GM23248 (cell line): Measurements from ENCODE around the gene RALGAPB. TPM values are rescaled to one million over a fixed set of nuclear protein-coding genes. Genes with fewer than 3 reads are reported as not detected.

Source experiments
- DNase-seq: peaks from one replicate; pipeline ENCODE4 v3.0.0-alpha.2; 2015
- H2AFZ ChIP-seq: fragments of 200-600 bp; sonication (generic); 2 replicates; pipeline ENCODE4 v1.6.1; 2016; ENCODE audit warnings: antibody characterized with exemption
- H3F3A ChIP-seq: fragments of 200-600 bp; sonication (generic); 2 replicates; pipeline ENCODE4 v1.6.1; 2016; ENCODE audit warnings: mild to moderate bottlenecking, antibody characterized with exemption, mixed run types; ENCODE audit not compliant: insufficient read depth
- H3K27ac ChIP-seq: fragments of 200-600 bp; sonication (generic); 2 replicates; pipeline ENCODE4 v1.5.1; 2016; ENCODE audit warnings: mild to moderate bottlenecking
- H3K27me3 ChIP-seq: fragments of 200-600 bp; sonication (generic); replicated peaks from 2 replicates; pipeline ENCODE4 v1.6.1; 2016; ENCODE audit warnings: mild to moderate bottlenecking; ENCODE audit not compliant: insufficient read depth
- H3K36me3 ChIP-seq: fragments of 200-600 bp; sonication (generic); 2 replicates; pipeline ENCODE4 v1.6.1; 2016; ENCODE audit warnings: low read depth, mild to moderate bottlenecking
- H3K4me1 ChIP-seq: fragments of 200-600 bp; sonication (generic); 2 replicates; pipeline ENCODE4 v1.6.1; 2016; ENCODE audit warnings: mild to moderate bottlenecking; ENCODE audit not compliant: insufficient read depth
- H3K4me2 ChIP-seq: fragments of 200-600 bp; sonication (generic); one replicate; pipeline ENCODE4 v1.6.1; 2016; ENCODE audit warnings: mild to moderate bottlenecking; ENCODE audit not compliant: unreplicated experiment
- H3K4me3 ChIP-seq: fragments of 200-600 bp; sonication (generic); 2 replicates; pipeline ENCODE4 v1.5.1; 2016; ENCODE audit warnings: mild to moderate bottlenecking
- H3K79me2 ChIP-seq: fragments of 200-600 bp; sonication (generic); 2 replicates; pipeline ENCODE4 v1.6.1; 2016; ENCODE audit warnings: mild to moderate bottlenecking; ENCODE audit not compliant: insufficient read depth
- H3K9ac ChIP-seq: fragments of 200-600 bp; sonication (generic); 2 replicates; pipeline ENCODE4 v1.6.1; 2016; ENCODE audit warnings: mild to moderate bottlenecking
- H3K9me2 ChIP-seq: fragments of 200-600 bp; sonication (generic); 2 replicates; pipeline ENCODE4 v1.6.1; 2016; ENCODE audit warnings: mixed run types, mild to moderate bottlenecking, moderate library complexity; ENCODE audit not compliant: insufficient read depth
- H3K9me3 ChIP-seq: fragments of 200-600 bp; sonication (generic); one replicate; pipeline ENCODE4 v1.6.1; 2017; ENCODE audit warnings: low read depth
- H4K20me1 ChIP-seq: fragments of 200-600 bp; sonication (generic); 2 replicates; pipeline ENCODE4 v1.6.0; 2016; ENCODE audit not compliant: insufficient read depth
- EZH2 ChIP-seq: fragments of 200-600 bp; sonication (generic); IDR thresholded peaks from 2 replicates; pipeline ENCODE4 v1.6.1; 2018; ENCODE audit warnings: antibody characterized with exemption, mild to moderate bottlenecking; ENCODE audit not compliant: insufficient read depth, poor library complexity, severe bottlenecking
- EZH2phosphoT487 ChIP-seq: fragments of 200-600 bp; sonication (generic); IDR thresholded peaks from 2 replicates; pipeline ENCODE4 v1.6.1; 2018; ENCODE audit warnings: antibody characterized with exemption, moderate library complexity, mild to moderate bottlenecking, low read depth; ENCODE audit not compliant: insufficient read depth
- WGBS, 2 experiments: methylation state at CpG; one replicate each; pipeline ENCODE4 v1.1.6; 2015 to 2017; ENCODE audit warnings: low lambda C conversion rate in 2 of 2, low coverage in 1 of 2; ENCODE audit errors: missing lambda C conversion rate in 2 of 2; 5-methylcytosine and 5-hydroxymethylcytosine counted together
- in situ Hi-C: fragments of 300-500 bp; cut with MboI; formaldehyde crosslinking; loops from 2 replicates; pipeline ENCODE4 v1.15.0; 2020
- polyA plus RNA-seq: library from polyadenylated mRNA; unstranded; fragments of >200 nt; fragmentation: Nextera tagmentation; extraction: Ambion mirVana; gene quantifications from 2 replicates; pipeline ENCODE4 v1.2.1, GENCODE V29; 2016
- total RNA-seq: library from RNA; depleted of rRNA; stranded (reverse); fragments of >200 nt; shearing (Covaris generic); gene quantifications from 2 replicates; pipeline ENCODE4 v1.2.3, GENCODE V29; 2014

Gene RALGAPB
- total and polyA plus RNA-seq, 2 experiments from 2014 or later, result 9.8 to 20.2 TPM

DNA sequence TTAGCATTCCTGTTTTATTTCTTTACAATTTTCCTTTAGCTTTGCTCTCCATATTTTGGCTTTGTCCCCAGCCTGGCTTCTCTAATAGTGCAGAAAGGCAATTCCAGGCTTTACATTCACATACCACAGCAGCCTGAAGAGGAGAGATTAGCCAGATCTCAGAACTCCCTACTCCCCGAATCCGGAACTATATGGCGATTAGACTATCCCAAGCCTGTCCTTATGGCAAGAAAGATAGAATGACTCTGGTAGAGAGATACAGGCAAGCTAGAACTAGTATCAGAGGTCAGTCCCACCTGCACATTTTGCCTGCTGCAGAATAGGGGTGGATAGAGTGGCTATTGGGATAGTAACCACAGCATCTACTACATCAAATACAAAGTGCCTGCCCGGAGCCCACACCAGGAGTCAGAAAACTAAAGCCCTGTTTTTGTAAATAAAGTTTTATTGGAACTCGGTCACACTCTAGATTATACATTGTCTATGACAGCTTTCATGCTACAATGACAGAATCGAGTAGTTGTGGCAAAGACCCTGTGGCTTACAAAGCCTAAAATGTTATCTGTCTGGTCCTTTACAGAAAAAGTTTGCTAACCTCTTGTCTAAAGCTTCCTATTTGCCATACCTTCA lies 91.3 kb downstream of the RALGAPB start:
- Histone ChIP-seq H3K4me2 (no peak overlapping the region), H3K36me3 (peaks cover 40% of the 10 kb centered on the region), H3K27me3 (no peaks in the 10 kb centered on the region), H3K79me2 (no peaks in the 10 kb centered on the region), H3K9ac (no peak overlapping the region), H3K4me1 (peaks cover 9% of the 10 kb centered on the region), H3K4me3 (no peak overlapping the region), H2AFZ (no peak overlapping the region), H3K27ac (no peak overlapping the region), H3K9me2 (no peaks in the 10 kb centered on the region), H4K20me1 (no peaks in the 10 kb centered on the region), H3K9me3 (no peaks in the 10 kb centered on the region), H3F3A (0 out of 2 replicates have a peak, but pooled peaks cover 7% of the 10 kb centered on the region)
- in situ Hi-C loops, result no loop called here
- WGBS, 2 experiments, result 97% methylated on average over 6 of the region's 6 CpGs
- DNase-seq, result no peak
- TF ChIP-seq EZH2phosphoT487, result no peak
- no peak for TF ChIP-seq EZH2

DNA sequence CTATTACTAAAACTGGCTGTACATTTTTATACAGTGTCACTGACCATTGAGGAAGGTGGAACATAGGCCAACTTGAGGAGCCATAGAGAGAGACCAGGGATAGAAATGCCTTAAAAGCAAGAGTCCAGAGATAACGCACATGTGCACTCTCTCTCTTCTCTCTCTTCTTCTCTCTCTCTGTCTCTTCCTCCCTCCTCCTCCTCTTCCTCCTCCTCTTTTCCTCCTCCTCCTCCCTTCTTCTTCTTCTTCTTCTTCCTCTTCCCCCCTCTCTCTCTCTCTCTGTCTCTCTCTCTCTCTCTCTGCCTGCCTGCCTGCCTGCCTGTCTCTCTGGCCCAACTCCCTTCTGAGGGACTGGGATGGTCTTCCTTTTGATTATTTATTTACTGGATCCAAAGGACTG lies 92.0 kb downstream of the RALGAPB start:
- in situ Hi-C loops, result no loop called here
- H3K4me2 ChIP-seq, result no peak overlapping the region
- DNase-seq, result no peak
- no peaks in the 10 kb centered on the region for H3K9me2 ChIP-seq
- no peaks in the 10 kb centered on the region for H3K9me3 ChIP-seq
- peaks cover 32% of the 10 kb centered on the region for H3K36me3 ChIP-seq
- TF ChIP-seq EZH2phosphoT487, result no peak
- TF ChIP-seq EZH2, result no peak
- H2AFZ ChIP-seq, result no peak overlapping the region
- H3K27ac ChIP-seq, result no peak overlapping the region
- no peaks in the 10 kb centered on the region for H3K79me2 ChIP-seq
- no peaks in the 10 kb centered on the region for H3K27me3 ChIP-seq
- 97 to 100% methylated on average over 1 of the region's 1 CpG for WGBS, 2 experiments
- H3F3A ChIP-seq, result 0 out of 2 replicates have a peak, but pooled peaks cover 2% of the 10 kb centered on the region
- peaks cover 3% of the 10 kb centered on the region for H3K4me1 ChIP-seq
- H3K4me3 ChIP-seq, result no peak overlapping the region
- no peaks in the 10 kb centered on the region for H4K20me1 ChIP-seq
- no peak overlapping the region for H3K9ac ChIP-seq

DNA sequence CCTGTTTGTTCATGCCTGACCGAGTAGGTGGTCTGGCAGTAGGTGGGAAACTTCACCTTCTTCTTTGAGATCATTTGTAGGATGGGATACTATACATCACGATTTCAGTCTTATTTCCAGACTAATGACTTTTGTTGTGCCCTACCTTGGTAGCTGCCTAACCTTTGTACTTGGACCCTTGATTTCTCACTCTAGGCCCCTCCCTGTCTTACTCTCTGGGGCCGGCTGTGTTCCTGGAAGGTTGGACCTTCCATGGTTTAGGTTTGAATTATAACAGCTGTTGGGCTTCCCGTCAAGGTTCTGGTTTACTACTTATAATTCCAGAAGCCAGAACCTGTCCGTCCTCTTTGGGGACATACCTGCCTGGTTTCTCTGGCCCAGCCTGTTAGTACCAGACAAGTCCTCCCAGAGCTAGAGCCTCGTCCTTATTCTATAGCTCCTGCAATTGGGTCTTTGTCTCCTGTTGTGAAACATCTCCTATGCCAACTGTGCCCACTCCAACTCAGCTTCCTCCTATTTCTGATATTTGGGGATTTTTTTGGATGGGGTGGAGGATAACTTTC lies 93.5 kb downstream of the RALGAPB start:
- no peak for DNase-seq
- Histone ChIP-seq H3K27ac (no peak overlapping the region), H3K36me3 (peaks cover 43% of the 10 kb centered on the region), H3K27me3 (no peaks in the 10 kb centered on the region), H3K79me2 (no peaks in the 10 kb centered on the region), H3K9me3 (no peaks in the 10 kb centered on the region), H3K4me2 (no peak overlapping the region), H4K20me1 (no peaks in the 10 kb centered on the region), H2AFZ (no peak overlapping the region), H3K9ac (no peak overlapping the region), H3K4me3 (no peak overlapping the region), H3F3A (no peaks in the 10 kb centered on the region), H3K4me1 (no peaks in the 10 kb centered on the region), H3K9me2 (no peaks in the 10 kb centered on the region)
- WGBS, 2 experiments, result 89 to 91% methylated on average over 6 of the region's 6 CpGs
- no peak for TF ChIP-seq EZH2phosphoT487
- TF ChIP-seq EZH2, result no peak
- in situ Hi-C loops, result no loop called here

DNA sequence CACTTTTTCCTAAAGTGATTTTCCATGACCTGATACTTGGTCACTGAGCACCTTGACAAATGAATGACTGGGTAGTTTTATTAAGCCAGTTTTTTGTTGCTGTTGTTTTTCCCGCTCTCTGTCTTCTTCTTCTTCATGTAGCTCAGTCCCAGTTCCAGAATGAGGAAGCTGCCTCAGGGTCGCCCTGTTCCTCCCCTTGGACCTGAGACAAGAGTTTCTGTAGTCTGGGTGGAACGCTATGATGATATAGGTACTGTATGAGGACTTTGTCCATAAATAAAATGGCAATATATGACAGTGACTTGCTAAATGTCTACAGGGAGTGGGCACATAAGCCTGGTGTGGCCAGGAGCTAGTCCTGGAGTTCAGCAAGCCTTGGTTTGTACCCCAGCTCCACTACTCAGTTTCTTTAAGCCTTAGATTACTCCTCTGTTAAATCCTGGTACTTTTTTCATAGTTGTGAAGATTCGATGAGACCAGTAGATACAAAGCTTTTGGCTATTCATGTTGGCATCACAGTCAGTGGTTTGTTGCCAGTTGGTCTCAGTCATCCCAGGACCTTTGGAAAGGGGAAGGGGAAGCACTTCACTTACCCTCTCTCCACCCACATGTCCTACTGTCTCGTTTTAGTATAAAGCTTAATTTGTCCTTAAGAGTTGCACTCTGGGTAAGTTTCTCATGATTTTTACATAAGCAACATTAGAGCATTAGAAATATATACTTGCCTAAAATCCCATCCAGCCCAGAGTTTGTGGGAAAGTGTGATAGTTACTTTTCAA lies 97.3 kb downstream of the RALGAPB start:
- H3K27me3 ChIP-seq, result no peaks in the 10 kb centered on the region
- DNase-seq, result no peak
- peaks cover 65% of the 10 kb centered on the region for H3K36me3 ChIP-seq
- no peaks in the 10 kb centered on the region for H3K9me2 ChIP-seq
- no peak overlapping the region for H2AFZ ChIP-seq
- no peaks in the 10 kb centered on the region for H3K4me1 ChIP-seq
- no peak overlapping the region for H3K9ac ChIP-seq
- no peaks in the 10 kb centered on the region for H4K20me1 ChIP-seq
- in situ Hi-C loops, result no loop called here
- TF ChIP-seq EZH2phosphoT487, result no peak
- TF ChIP-seq EZH2, result no peak
- H3K79me2 ChIP-seq, result no peaks in the 10 kb centered on the region
- WGBS, 2 experiments, result 85 to 88% methylated on average over 5 of the region's 5 CpGs
- no peak overlapping the region for H3K27ac ChIP-seq
- no peaks in the 10 kb centered on the region for H3F3A ChIP-seq
- H3K4me2 ChIP-seq, result no peak overlapping the region
- H3K4me3 ChIP-seq, result no peak overlapping the region
- H3K9me3 ChIP-seq, result no peaks in the 10 kb centered on the region
